Neural cell (in vitro differentiated cells): ENCODE measurements around the gene SDK1. TPM values are rescaled to one million over a fixed set of nuclear protein-coding genes. Genes with fewer than 3 reads are reported as not detected.

ENCODE experiments used
- H2AFZ ChIP-seq: fragments of 200-600, 300-800 bp; sonication (generic), shearing (Covaris generic); 2 replicates; pipeline ENCODE4 v1.6.0; 2014; ENCODE audit warnings: low read depth, mild to moderate bottlenecking, antibody characterized with exemption, low read length, moderate library complexity
- H3F3A ChIP-seq: fragments of 200-600 bp; shearing (Covaris generic); 2 replicates; pipeline ENCODE4 v1.6.1; 2016; ENCODE audit warnings: mild to moderate bottlenecking, moderate library complexity, mixed read lengths, antibody characterized with exemption, low read length; ENCODE audit not compliant: insufficient read depth, poor library complexity, severe bottlenecking
- H3K27ac ChIP-seq: fragments of 200-600, 300-800 bp; sonication (generic), shearing (Covaris generic); 2 replicates; pipeline ENCODE4 v1.5.1; 2014; ENCODE audit warnings: mild to moderate bottlenecking, low read length, moderate library complexity
- H3K27me3 ChIP-seq: fragments of 300-800, 200-600 bp; sonication (generic), shearing (Covaris generic); 2 replicates; pipeline ENCODE4 v1.6.0; 2014; ENCODE audit warnings: mild to moderate bottlenecking, low read depth, low read length, moderate library complexity; ENCODE audit not compliant: insufficient read depth
- H3K36me3 ChIP-seq: fragments of 300-800, 200-600 bp; sonication (generic), shearing (Covaris generic); 2 replicates; pipeline ENCODE4 v1.5.1; 2014; ENCODE audit warnings: mild to moderate bottlenecking, antibody characterized with exemption, low read length, moderate library complexity; ENCODE audit not compliant: insufficient read depth
- H3K4me2 ChIP-seq: fragments of 300-800, 200-600 bp; sonication (generic), shearing (Covaris generic); 2 replicates; pipeline ENCODE4 v1.6.0; 2014; ENCODE audit warnings: mild to moderate bottlenecking, low read length
- H3K4me3 ChIP-seq: fragments of 300-800, 200-600 bp; sonication (generic), shearing (Covaris generic); 2 replicates; pipeline ENCODE4 v1.5.1; 2014; ENCODE audit warnings: mild to moderate bottlenecking, low read length, moderate library complexity
- H3K79me2 ChIP-seq: fragments of 200-600 bp; shearing (Covaris generic); replicated peaks from 2 replicates; pipeline ENCODE4 v1.6.0; 2014; ENCODE audit warnings: mild to moderate bottlenecking, low read length, moderate library complexity; ENCODE audit not compliant: insufficient read depth
- H3K9ac ChIP-seq: fragments of 300-800, 200-600 bp; sonication (generic), shearing (Covaris generic); 2 replicates; pipeline ENCODE4 v1.6.1; 2016; ENCODE audit warnings: mild to moderate bottlenecking, low read length, mixed read lengths
- H3K9me2 ChIP-seq: fragments of 200-600 bp; shearing (Covaris generic); 2 replicates; pipeline ENCODE4 v1.6.1; 2016; ENCODE audit warnings: mild to moderate bottlenecking, low read length, mixed read lengths; ENCODE audit not compliant: insufficient read depth
- H3K9me3 ChIP-seq: fragments of 200-600, 300-800 bp; sonication (generic), shearing (Covaris generic); 2 replicates; pipeline ENCODE4 v1.6.1; 2016; ENCODE audit warnings: mild to moderate bottlenecking, mixed run types, low read length, moderate library complexity, mixed read lengths
- H4K20me1 ChIP-seq: fragments of 200-600 bp; shearing (Covaris generic); 2 replicates; pipeline ENCODE4 v1.6.1; 2016; ENCODE audit warnings: mild to moderate bottlenecking, mixed run types; ENCODE audit not compliant: insufficient read depth
- CTCF ChIP-seq: fragments of 450-650 bp; IDR thresholded peaks from 2 replicates; pipeline ENCODE4 v1.5.1; 2014; ENCODE audit warnings: antibody characterized with exemption, mild to moderate bottlenecking, moderate library complexity; ENCODE audit not compliant: poor library complexity, severe bottlenecking
- EP300 ChIP-seq: fragments of 450-650 bp; conservative IDR thresholded peaks from 2 replicates; pipeline ENCODE4 v1.6.1; 2014; ENCODE audit warnings: antibody characterized with exemption, mild to moderate bottlenecking, moderate library complexity; ENCODE audit not compliant: poor library complexity, severe bottlenecking
- EZH2 ChIP-seq: fragments of 200-600, 300-800 bp; shearing (Covaris generic), sonication (generic); IDR thresholded peaks from 2 replicates; pipeline ENCODE4 v1.6.1; 2014; ENCODE audit warnings: antibody characterized with exemption, low read length, borderline replicate concordance, mild to moderate bottlenecking; ENCODE audit not compliant: insufficient read depth, poor library complexity, severe bottlenecking
- MXI1 ChIP-seq: fragments of 450-650 bp; conservative IDR thresholded peaks from 2 replicates; pipeline ENCODE4 v1.6.1; 2014; ENCODE audit warnings: antibody characterized with exemption, mild to moderate bottlenecking; ENCODE audit not compliant: poor library complexity, severe bottlenecking
- POLR2AphosphoS5 ChIP-seq: IDR thresholded peaks from 2 replicates; pipeline ENCODE4 v1.6.1; 2012
- RAD21 ChIP-seq: fragments of 450-650 bp; conservative IDR thresholded peaks from 2 replicates; pipeline ENCODE4 v1.6.1; 2014; ENCODE audit warnings: antibody characterized with exemption, mild to moderate bottlenecking, moderate library complexity
- REST ChIP-seq: IDR thresholded peaks from 2 replicates; pipeline ENCODE4 v1.6.1; 2012; ENCODE audit warnings: borderline replicate concordance
- SMC3 ChIP-seq: fragments of 450-650 bp; conservative IDR thresholded peaks from 2 replicates; pipeline ENCODE4 v1.6.1; 2014; ENCODE audit warnings: antibody characterized with exemption, mild to moderate bottlenecking, moderate library complexity; ENCODE audit not compliant: poor library complexity
- TAF1 ChIP-seq: IDR thresholded peaks from 2 replicates; pipeline ENCODE4 v1.6.1; 2012; ENCODE audit warnings: low read depth
- polyA plus RNA-seq: library from polyadenylated mRNA; depleted of rRNA; stranded (reverse); fragments of >200 nt; gene quantifications from 2 replicates; pipeline ENCODE4 v1.2.3, GENCODE V29; 2014

The SDK1 gene
- polyA plus RNA-seq, 1 donor from 2014 or later, result 2.7 TPM

- H3K4me2 ChIP-seq, result no peak overlapping the region
- no peaks in the 10 kb centered on the region for H4K20me1 ChIP-seq
- no peak overlapping the region for H3K4me3 ChIP-seq
- no peaks in the 10 kb centered on the region for H3K27me3 ChIP-seq
- no peak overlapping the region for H3K27ac ChIP-seq
- H3K9ac ChIP-seq, result no peak overlapping the region
- H2AFZ ChIP-seq, result no peak overlapping the region
- no peaks in the 10 kb centered on the region for H3K9me3 ChIP-seq
- H3F3A ChIP-seq, result no peaks in the 10 kb centered on the region
- H3K9me2 ChIP-seq, result no peaks in the 10 kb centered on the region
- no peaks in the 10 kb centered on the region for H3K79me2 ChIP-seq
- TF ChIP-seq EZH2 (no peak), RAD21 (no peak), REST (no peak)
- H3K36me3 ChIP-seq, result no peaks in the 10 kb centered on the region
Observed at GRCh38 chr7:4274286-4274685, 973.2 kb downstream of the SDK1 start.

GRCh38 chr7:4277936-4278335 lies 976.9 kb downstream of the SDK1 start:
- no peak for TF ChIP-seq EP300
- no peak overlapping the region for H3K4me2 ChIP-seq
- H3K9me3 ChIP-seq, result no peaks in the 10 kb centered on the region

GRCh38 chr7:4279216-4279615 lies 978.2 kb downstream of the SDK1 start:
- TF ChIP-seq EZH2, result no peak
- TF ChIP-seq TAF1, result no peak
- TF ChIP-seq EP300, result no peak
- TF ChIP-seq RAD21, result no peak
- no peak for TF ChIP-seq REST
- no peak for TF ChIP-seq CTCF
- TF ChIP-seq POLR2AphosphoS5, result no peak
- no peak for TF ChIP-seq SMC3
- TF ChIP-seq MXI1, result no peak
- H3K79me2 ChIP-seq, result no peaks in the 10 kb centered on the region
- H3F3A ChIP-seq, result no peaks in the 10 kb centered on the region
- no peaks in the 10 kb centered on the region for H4K20me1 ChIP-seq
- H3K27ac ChIP-seq, result no peak overlapping the region
- no peaks in the 10 kb centered on the region for H3K36me3 ChIP-seq
- H3K9ac ChIP-seq, result no peak overlapping the region
- no peaks in the 10 kb centered on the region for H3K9me3 ChIP-seq
- no peak overlapping the region for H3K4me3 ChIP-seq
- H3K27me3 ChIP-seq, result no peaks in the 10 kb centered on the region
- no peak overlapping the region for H2AFZ ChIP-seq
- H3K9me2 ChIP-seq, result no peaks in the 10 kb centered on the region
- H3K4me2 ChIP-seq, result no peak overlapping the region

More at GRCh38 chr7:4277936-4278335, 976.9 kb downstream of the SDK1 start:
- Histone ChIP-seq H3F3A (no peaks in the 10 kb centered on the region), H3K36me3 (no peaks in the 10 kb centered on the region), H3K27ac (no peak overlapping the region), H3K27me3 (no peaks in the 10 kb centered on the region), H2AFZ (no peak overlapping the region), H3K79me2 (no peaks in the 10 kb centered on the region), H3K4me3 (no peak overlapping the region), H3K9me2 (no peaks in the 10 kb centered on the region), H4K20me1 (no peaks in the 10 kb centered on the region), H3K9ac (no peak overlapping the region)
